A549 (cell line): ENCODE data around the gene RNGTT. TPM values are rescaled to one million over a fixed set of nuclear protein-coding genes. Genes with fewer than 3 reads are reported as not detected.
"Not testable (repeated sequence)": the region's sequence is repeated elsewhere in the genome, so short reads cannot be mapped to it uniquely, and the experiment has no call there.

ENCODE experiments used
- ATAC-seq, 2 experiments: fragments of 200-7000 bp in 1 of 2; fragments of >200 bp in 1 of 2; cut with Nextera tagmentation in 1 of 2; cut with Tn5 transposase in 1 of 2; 3 replicates each; pipeline versions ENCODE4 v1.8.0 to v1.9.1; 2018 to 2020; ENCODE audit warnings: mild to moderate bottlenecking in 1 of 2, moderate library complexity in 1 of 2
- CTCF ChIA-PET: fragments of 300-600 bp; sonication (Branson Sonifier 250); formaldehyde crosslinking; extraction: SDS; loops from one replicate; lab custom pipeline; 2021; ENCODE audit warnings: antibody characterized with exemption, inconsistent platforms; lab: Yijun Ruan, JAX
- POLR2A ChIA-PET: fragments of 350-600 bp; formaldehyde crosslinking; extraction: SDS; loops from one replicate; lab custom pipeline; 2021; ENCODE audit warnings: antibody characterized with exemption, inconsistent platforms; lab: Yijun Ruan, JAX
- DNase-seq, 2 experiments: peaks; one replicate each; pipeline versions ENCODE4 v3.0.0 to v3.0.0-alpha.2; 2011 to 2016; ENCODE audit warnings: low read depth in 1 of 2, low spot score in 1 of 2
- FAIRE-seq: peaks from 2 replicates; lab custom pipeline; 2011; peaks lifted over from hg19 to GRCh38; lab: Jason Lieb, UNC
- H3K27ac ChIP-seq, 2 experiments: fragments of >200 bp; sonication (Bioruptor Twin); formaldehyde crosslinking; 3 replicates each; pipeline ENCODE4 v1.5.1; 2016 to 2017
- H3K4me1 ChIP-seq: fragments of >200 bp; sonication (Bioruptor Twin); formaldehyde crosslinking; 3 replicates; pipeline ENCODE4 v1.6.1; 2016
- H3K4me2 ChIP-seq: fragments of >200 bp; sonication (Bioruptor Twin); formaldehyde crosslinking; 3 replicates; pipeline ENCODE4 v1.6.1; 2016
- H3K4me3 ChIP-seq: fragments of >200 bp; sonication (Bioruptor Twin); formaldehyde crosslinking; 3 replicates; pipeline ENCODE4 v1.5.1; 2016
- H3K9me3 ChIP-seq: fragments of >200 bp; sonication (Bioruptor Twin); formaldehyde crosslinking; 3 replicates; pipeline ENCODE4 v1.6.1; 2016
- BHLHE40 ChIP-seq: IDR thresholded peaks from 2 replicates; pipeline ENCODE4 v1.6.1; 2012; ENCODE audit warnings: low read depth, low read length, inconsistent platforms
- CBX8 ChIP-seq: fragments of 200-600 bp; sonication (generic); IDR thresholded peaks from 2 replicates; pipeline ENCODE4 v1.6.1; 2016
- CEBPB ChIP-seq, 2 experiments: fragments of >200 bp in 1 of 2; sonication (Bioruptor Twin) in 1 of 2; formaldehyde crosslinking in 1 of 2; IDR thresholded peaks; 2 replicates each; pipeline ENCODE4 v1.6.1; 2012 to 2016
- CHD4 ChIP-seq: fragments of 200-600 bp; sonication (generic); IDR thresholded peaks from 2 replicates; pipeline ENCODE4 v1.6.1; 2016; ENCODE audit warnings: antibody characterized with exemption, mild to moderate bottlenecking, borderline replicate concordance
- EHF ChIP-seq: fragments of 250-450 bp; sonication (Bioruptor Pico); IDR thresholded peaks from 2 replicates; pipeline ENCODE4 v1.5.0; 2020; ENCODE audit warnings: mild to moderate bottlenecking
- EP300 ChIP-seq, 2 experiments: fragments of >200 bp; sonication (Bioruptor Twin); formaldehyde crosslinking; IDR thresholded peaks; 2 replicates in 1 of 2; 3 replicates in 1 of 2; pipeline ENCODE4 v1.6.1; 2016 to 2017
- ESRRA ChIP-seq: fragments of 150-350 bp; IDR thresholded peaks from 2 replicates; pipeline ENCODE4 v1.6.1; 2014; ENCODE audit warnings: mild to moderate bottlenecking, low read length, borderline replicate concordance
- FOSL2 ChIP-seq, 2 experiments: fragments of 450-650 bp in 1 of 2; fragments of >200 bp in 1 of 2; sonication (Bioruptor Twin) in 1 of 2; formaldehyde crosslinking; IDR thresholded peaks; 2 replicates each; pipeline versions ENCODE4 v1.5.0 to v1.6.1; 2016 to 2020; ENCODE audit warnings: mild to moderate bottlenecking in 1 of 2, moderate library complexity in 1 of 2
- GATA3 ChIP-seq: IDR thresholded peaks from 2 replicates; pipeline ENCODE4 v1.6.1; 2012; ENCODE audit warnings: borderline replicate concordance
- HES2 ChIP-seq: fragments of >200 bp; sonication (Bioruptor Twin); formaldehyde crosslinking; IDR thresholded peaks from 2 replicates; pipeline ENCODE4 v1.6.1; 2016
- HOXA7 ChIP-seq: fragments of 250-450 bp; sonication (Bioruptor Pico); IDR thresholded peaks from 2 replicates; pipeline ENCODE4 v1.5.0; 2020; ENCODE audit warnings: mild to moderate bottlenecking, moderate library complexity
- HOXB13 ChIP-seq: fragments of 250-450 bp; sonication (Bioruptor Pico); IDR thresholded peaks from 2 replicates; pipeline ENCODE4 v1.5.0; 2020; ENCODE audit warnings: low read depth, mild to moderate bottlenecking, moderate library complexity
- HOXB5 ChIP-seq: fragments of 250-450 bp; sonication (Bioruptor Pico); IDR thresholded peaks from 2 replicates; pipeline ENCODE4 v1.5.0; 2020; ENCODE audit warnings: mild to moderate bottlenecking, moderate library complexity
- JUN ChIP-seq, 2 experiments: fragments of >200 bp; sonication (Bioruptor Twin); formaldehyde crosslinking; IDR thresholded peaks; 2 replicates in 1 of 2; 3 replicates in 1 of 2; pipeline ENCODE4 v1.6.1; 2016 to 2017
- JUNB ChIP-seq: fragments of >200 bp; sonication (Bioruptor Twin); formaldehyde crosslinking; IDR thresholded peaks from 2 replicates; pipeline ENCODE4 v1.6.1; 2016
- KDM1A ChIP-seq: fragments of 200-600 bp; sonication (generic); IDR thresholded peaks from 2 replicates; pipeline ENCODE4 v1.6.1; 2016; ENCODE audit warnings: low read depth, mild to moderate bottlenecking
- KDM5A ChIP-seq: fragments of 200-600 bp; sonication (generic); IDR thresholded peaks from 2 replicates; pipeline ENCODE4 v1.6.1; 2016; ENCODE audit warnings: antibody characterized with exemption, mild to moderate bottlenecking
- MAX ChIP-seq: IDR thresholded peaks from 2 replicates; pipeline ENCODE4 v1.6.1; 2012
- MYC ChIP-seq: IDR thresholded peaks from 2 replicates; pipeline ENCODE4 v1.6.1; 2012; ENCODE audit warnings: mild to moderate bottlenecking, inconsistent platforms, low read length, improper control_type of control experiment, borderline replicate concordance
- NFE2L2 ChIP-seq: fragments of 150-350 bp; conservative IDR thresholded peaks from 2 replicates; pipeline ENCODE4 v1.6.1; 2014; ENCODE audit warnings: low read length
- NR3C1 ChIP-seq: fragments of >200 bp; sonication (Bioruptor Twin); formaldehyde crosslinking; IDR thresholded peaks from 3 replicates; pipeline ENCODE4 v1.6.1; 2017
- PHF8 ChIP-seq: fragments of 200-600 bp; sonication (generic); IDR thresholded peaks from 2 replicates; pipeline ENCODE4 v1.6.1; 2016; ENCODE audit warnings: low read depth, mild to moderate bottlenecking, antibody characterized with exemption, moderate library complexity, borderline replicate concordance
- POLR2AphosphoS2 ChIP-seq: conservative IDR thresholded peaks from 2 replicates; pipeline ENCODE4 v1.6.1; 2012; ENCODE audit warnings: low read length, improper control_type of control experiment, inconsistent platforms
- RARB ChIP-seq: fragments of 250-450 bp; sonication (Bioruptor Pico); IDR thresholded peaks from 2 replicates; pipeline ENCODE4 v1.8.0; 2021; ENCODE audit warnings: mild to moderate bottlenecking, moderate library complexity
- RCOR1 ChIP-seq: fragments of 150-350 bp; IDR thresholded peaks from 2 replicates; pipeline ENCODE4 v1.6.1; 2014; ENCODE audit warnings: antibody characterized with exemption, low read length, low read depth
- RNF2 ChIP-seq: fragments of 200-600 bp; sonication (generic); IDR thresholded peaks from 2 replicates; pipeline ENCODE4 v1.6.1; 2016; ENCODE audit warnings: low read depth, mild to moderate bottlenecking, antibody characterized with exemption, moderate library complexity, borderline replicate concordance
- TP53 ChIP-seq: fragments of 250-450 bp; sonication (Bioruptor Pico); IDR thresholded peaks from 2 replicates; pipeline ENCODE4 v1.5.0; 2021; ENCODE audit warnings: mild to moderate bottlenecking, moderate library complexity
- ZC3H11A ChIP-seq: fragments of 450-650 bp; IDR thresholded peaks from 2 replicates; pipeline ENCODE4 v1.6.1; 2014; ENCODE audit warnings: antibody characterized with exemption, mild to moderate bottlenecking
- ZSCAN20 ChIP-seq: fragments of 250-450 bp; sonication (Bioruptor Pico); IDR thresholded peaks from 2 replicates; pipeline ENCODE4 v1.8.0; 2022; ENCODE audit warnings: mild to moderate bottlenecking, moderate library complexity
- WGBS: methylation state at CpG from one replicate; pipeline ENCODE4 v1.1.6; 2017; ENCODE audit errors: missing lambda C conversion rate; 5-methylcytosine and 5-hydroxymethylcytosine counted together
- polyA plus RNA-seq, 4 experiments: library from polyadenylated mRNA; depleted of rRNA in 3 of 4; stranded (reverse); fragments of >200 nt; fragmentation: RNase III in 1 of 4; extraction: RNeasy Plus Mini Kit Qiagen cat#74134 plus additional on column Dnase treatment in 1 of 4; gene quantifications; 2 replicates in 3 of 4; 3 replicates in 1 of 4; pipeline ENCODE4 v1.2.3, GENCODE V29; 2011 to 2017
- TF ChIP-seq, protein P1 (sequence below): IDR thresholded peaks from 2 replicates; pipeline ENCODE4 v1.6.1; 2012

RNGTT gene
- polyA plus RNA-seq, 2 of the 4 experiments (the other 2 are of a cell fraction), result 11.6 to 15.0 TPM

- POLR2A ChIA-PET, FAIRE-seq, H3K9me3 ChIP-seq, H3K4me3 ChIP-seq, CTCF ChIA-PET, H3K27ac ChIP-seq, DNase-seq, H3K4me2 ChIP-seq, ATAC-seq: not testable (repeated sequence)
- 71% methylated on average over 3 of the region's 4 CpGs for WGBS
- peaks cover 13% of the 10 kb centered on the region for H3K4me1 ChIP-seq
Observed at GRCh38 chr6:88827599-88827998, 135.8 kb downstream of the RNGTT start.

DNA sequence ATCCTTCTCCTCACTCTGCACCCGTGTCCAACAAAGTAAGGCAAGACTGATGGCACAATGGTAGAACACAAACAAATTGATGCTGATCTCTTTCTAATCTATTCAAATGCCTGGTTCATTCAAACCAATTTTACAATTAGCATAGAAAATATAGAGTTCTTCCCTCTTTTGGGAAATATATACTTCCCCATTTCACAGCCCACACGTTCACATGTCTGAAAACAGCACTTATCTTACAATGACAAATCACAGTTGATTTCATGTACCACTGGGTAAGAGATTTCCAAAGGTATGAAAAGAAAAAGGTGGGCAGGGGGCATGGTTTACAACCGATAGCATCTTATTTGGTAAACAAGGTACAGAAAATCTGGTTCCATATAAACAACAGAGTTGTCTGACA lies 137.6 kb downstream of the RNGTT start:
- TF ChIP-seq HOXB5 (CRISPR knock-in tag), result no peak
- no peak for TF ChIP-seq MYC
- no peak for TF ChIP-seq KDM5A
- TF ChIP-seq RARB (CRISPR knock-in tag), result no peak
- TF ChIP-seq PHF8, result no peak
- no peak for TF ChIP-seq GATA3
- TF ChIP-seq ZC3H11A, result no peak
- TF ChIP-seq RCOR1, result no peak
- no peak for TF ChIP-seq BHLHE40
- TF ChIP-seq KDM1A, result no peak
- TF ChIP-seq POLR2AphosphoS2, result no peak
- TF ChIP-seq CHD4, result no peak
- TF ChIP-seq ZSCAN20, result no peak
- TF ChIP-seq NR3C1, result no peak
- TF ChIP-seq HOXB13 (CRISPR knock-in tag), result no peak
- no peak for TF ChIP-seq JUNB
- TF ChIP-seq NFE2L2, result no peak
- TF ChIP-seq EP300 (IDR thresholded peaks at IDR 0.05), result no peak
- no peak for TF ChIP-seq HES2
- Histone ChIP-seq H3K4me3 (no peak overlapping the region), H3K9me3 (no peaks in the 10 kb centered on the region; the same call in 2 of the 3 replicates), H3K4me1 (peaks cover 13% of the 10 kb centered on the region), H3K27ac (no peak overlapping the region), H3K4me2 (no peak overlapping the region)
- WGBS, result 88% methylated on average over 3 of the region's 3 CpGs
- DNase-seq (no peak), ATAC-seq (no peak), FAIRE-seq (no peak)
- POLR2A ChIA-PET, result no interaction called here
- CTCF ChIA-PET, result no interaction called here

DNA sequence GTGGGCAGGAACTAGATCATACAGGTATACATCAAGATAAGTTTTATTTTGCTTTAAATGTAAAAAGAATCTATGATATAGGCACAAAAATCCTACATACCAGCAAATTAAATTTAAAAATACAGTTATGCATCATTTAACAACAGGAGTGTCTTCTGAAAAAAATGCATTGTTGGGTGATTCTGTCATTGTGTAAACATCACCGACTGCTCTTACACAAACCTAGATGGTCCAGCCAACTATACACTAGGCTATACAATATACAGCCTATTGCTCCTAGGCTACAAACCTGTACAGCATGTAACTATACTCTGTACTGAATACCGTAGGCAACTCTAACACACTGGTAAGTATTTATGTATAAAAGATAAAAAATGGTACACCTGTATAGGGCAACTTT lies 139.4 kb downstream of the RNGTT start:
- TF ChIP-seq KDM1A (no peak), ZC3H11A (no peak), JUN (IDR thresholded peaks at IDR 0.05) (no peak), CBX8 (no peak), MYC (no peak), TP53 (CRISPR knock-in tag) (no peak), CEBPB (IDR thresholded peaks at IDR 0.05) (peak in 1 of 2 experiments; percentile 15; a peak in 1 of 4 replicates), FOSL2 (IDR thresholded peaks at IDR 0.05) (peak; percentile 14; the same call in 1 of the 2 replicates), FOSL2 (CRISPR knock-in tag; IDR thresholded peaks at IDR 0.05) (peak; percentile 44)
- POLR2A ChIA-PET, result no interaction called here
- ATAC-seq (peak in 1 of 2 experiments; percentile 46; a peak in 3 of 6 replicates), DNase-seq (peak in 1 of 2 experiments; percentile 34), FAIRE-seq (no peak)
- 42% methylated on average over 2 of the region's 2 CpGs for WGBS
- no peak overlapping the region for H3K27ac ChIP-seq
- H3K4me3 ChIP-seq, result no peak overlapping the region
- CTCF ChIA-PET, result interaction anchor here (1.3 kb wide), 1 partner anchor 990 kb away, joined by 3 read pairs; no protein-coding TSS in a partner anchor
- peaks cover 13% of the 10 kb centered on the region for H3K4me1 ChIP-seq
- peak overlapping the region; percentile 69 for H3K4me2 ChIP-seq
- no peaks in the 10 kb centered on the region; the same call in 2 of the 3 replicates for H3K9me3 ChIP-seq

- Histone ChIP-seq H3K9me3 (no peaks in the 10 kb centered on the region), H3K4me2 (peak overlapping the region; percentile 41), H3K4me3 (no peak overlapping the region), H3K27ac (peak overlapping the region in 1 of 2 experiments; percentile 41; a peak in 2 of 6 replicates), H3K4me1 (peaks cover 20% of the 10 kb centered on the region)
- WGBS, result 63% methylated on average over 5 of the region's 5 CpGs
- FAIRE-seq (no peak), ATAC-seq (no peak), DNase-seq (peak in 1 of 2 experiments; percentile 2)
- CTCF ChIA-PET, result interaction anchor here (0.8 kb wide), 1 partner anchor 33 kb away, joined by 3 read pairs; no protein-coding TSS in a partner anchor
- no peak for TF ChIP-seq ESRRA
- TF ChIP-seq NR3C1, result no peak
- TF ChIP-seq HES2, result no peak
- TF ChIP-seq RNF2, result no peak
- no peak for TF ChIP-seq HOXA7 (CRISPR knock-in tag)
- TF ChIP-seq MAX, result no peak
- TF ChIP-seq, protein P1, sequence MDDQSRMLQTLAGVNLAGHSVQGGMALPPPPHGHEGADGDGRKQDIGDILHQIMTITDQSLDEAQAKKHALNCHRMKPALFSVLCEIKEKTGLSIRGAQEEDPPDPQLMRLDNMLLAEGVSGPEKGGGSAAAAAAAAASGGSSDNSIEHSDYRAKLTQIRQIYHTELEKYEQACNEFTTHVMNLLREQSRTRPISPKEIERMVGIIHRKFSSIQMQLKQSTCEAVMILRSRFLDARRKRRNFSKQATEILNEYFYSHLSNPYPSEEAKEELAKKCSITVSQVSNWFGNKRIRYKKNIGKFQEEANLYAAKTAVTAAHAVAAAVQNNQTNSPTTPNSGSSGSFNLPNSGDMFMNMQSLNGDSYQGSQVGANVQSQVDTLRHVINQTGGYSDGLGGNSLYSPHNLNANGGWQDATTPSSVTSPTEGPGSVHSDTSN, result no peak
- TF ChIP-seq EHF, result no peak
- POLR2A ChIA-PET, result no interaction called here
Observed at GRCh38 chr6:88815491-88815890, 147.9 kb downstream of the RNGTT start.
